Astrocyte (in vitro differentiated cells and primary cell): Measurements from ENCODE around the gene PDZD7.

Experiments
- CTCF ChIP-seq: IDR thresholded peaks from 2 replicates; pipeline ENCODE4 v1.5.1; 2011; ENCODE audit warnings: low read depth, mild to moderate bottlenecking, inconsistent platforms, low read length, moderate library complexity; ENCODE audit not compliant: insufficient read depth
- EZH2 ChIP-seq: IDR thresholded peaks from 2 replicates; pipeline ENCODE4 v1.6.1; 2012; ENCODE audit warnings: mild to moderate bottlenecking, low read length, inconsistent platforms; ENCODE audit not compliant: insufficient read depth

GRCh38 chr10:101075775-101076174 lies 44.8 kb upstream of the PDZD7 start:
- TF ChIP-seq EZH2: peak; percentile 44
- no peak for TF ChIP-seq CTCF
